ENCODE measurements around the gene NKG7. TPM values are rescaled to one million over a fixed set of nuclear protein-coding genes. Genes with fewer than 3 reads are reported as not detected.

NKG7 gene
- total and polyA plus RNA-seq, 2 of the 13 experiments (the other 11 are each of a cell fraction or from before 2014, with no cell fraction given): 0.40 TPM; not detected in 1

DNA sequence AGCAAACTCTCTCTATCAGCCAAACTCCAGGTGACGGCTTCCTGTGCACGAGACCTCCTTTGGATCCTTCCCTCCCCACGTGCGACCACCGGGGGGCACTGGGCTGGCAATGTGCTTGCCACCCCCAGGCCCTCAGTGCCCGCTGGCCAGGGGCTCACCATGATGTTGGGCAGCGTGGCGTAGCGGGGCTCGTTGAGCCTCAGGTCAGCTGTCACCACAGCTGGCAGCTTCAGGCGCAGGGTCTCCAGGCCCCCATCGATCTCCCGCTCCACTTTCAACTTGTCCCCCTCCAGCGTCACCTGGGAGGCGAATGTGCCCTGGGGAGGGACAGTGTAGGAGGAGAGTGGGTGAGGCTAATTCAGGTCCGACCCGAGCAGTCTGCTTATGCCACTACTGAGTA is 25.7 kb downstream of the NKG7 start (continued):
- TF ChIP-seq, protein P1, sequence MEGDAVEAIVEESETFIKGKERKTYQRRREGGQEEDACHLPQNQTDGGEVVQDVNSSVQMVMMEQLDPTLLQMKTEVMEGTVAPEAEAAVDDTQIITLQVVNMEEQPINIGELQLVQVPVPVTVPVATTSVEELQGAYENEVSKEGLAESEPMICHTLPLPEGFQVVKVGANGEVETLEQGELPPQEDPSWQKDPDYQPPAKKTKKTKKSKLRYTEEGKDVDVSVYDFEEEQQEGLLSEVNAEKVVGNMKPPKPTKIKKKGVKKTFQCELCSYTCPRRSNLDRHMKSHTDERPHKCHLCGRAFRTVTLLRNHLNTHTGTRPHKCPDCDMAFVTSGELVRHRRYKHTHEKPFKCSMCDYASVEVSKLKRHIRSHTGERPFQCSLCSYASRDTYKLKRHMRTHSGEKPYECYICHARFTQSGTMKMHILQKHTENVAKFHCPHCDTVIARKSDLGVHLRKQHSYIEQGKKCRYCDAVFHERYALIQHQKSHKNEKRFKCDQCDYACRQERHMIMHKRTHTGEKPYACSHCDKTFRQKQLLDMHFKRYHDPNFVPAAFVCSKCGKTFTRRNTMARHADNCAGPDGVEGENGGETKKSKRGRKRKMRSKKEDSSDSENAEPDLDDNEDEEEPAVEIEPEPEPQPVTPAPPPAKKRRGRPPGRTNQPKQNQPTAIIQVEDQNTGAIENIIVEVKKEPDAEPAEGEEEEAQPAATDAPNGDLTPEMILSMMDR (CRISPR knock-in tag; IDR thresholded peaks at IDR 0.05): peak; percentile 52
- no peak for TF ChIP-seq HOXA3 (CRISPR knock-in tag; IDR thresholded peaks at IDR 0.05)
- TF ChIP-seq NR2F6 (IDR thresholded peaks at IDR 0.05): no peak
- no peak for TF ChIP-seq NR2F6 (CRISPR knock-in tag; IDR thresholded peaks at IDR 0.05)
- TF ChIP-seq ZNF224 (CRISPR knock-in tag; IDR thresholded peaks at IDR 0.05): no peak
- no peak for TF ChIP-seq DNMT3B (CRISPR knock-in tag; conservative IDR thresholded peaks at IDR 0.05)

DNA sequence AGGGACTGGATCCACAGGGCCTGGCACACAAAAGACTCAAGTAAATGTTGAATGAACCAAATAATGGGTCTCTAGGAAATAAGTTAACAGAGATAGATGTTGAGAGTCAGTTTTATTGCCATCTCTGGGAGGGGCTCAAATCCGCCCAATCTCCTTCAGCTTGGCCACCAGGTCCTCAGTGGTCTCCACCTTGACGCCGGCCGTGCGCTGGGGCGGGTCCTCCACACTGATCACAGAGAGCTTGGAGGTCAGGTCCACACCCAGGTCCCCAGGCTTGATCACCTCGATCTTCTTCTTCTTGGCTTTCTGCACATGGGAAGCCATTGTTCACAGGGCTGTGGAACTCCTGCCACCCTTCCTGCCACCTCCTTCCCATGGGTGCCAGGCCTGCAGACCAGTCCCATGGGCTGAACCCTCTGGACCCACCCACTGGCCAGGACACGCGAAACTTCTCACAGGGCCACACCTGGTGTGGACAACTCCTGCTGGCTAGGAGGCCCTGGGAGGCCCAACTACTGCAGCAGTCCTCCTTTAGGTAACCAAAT is 27.3 kb downstream of the NKG7 start:
- H3K36me3 ChIP-seq (replicated peaks in 1 of 2; ENCODE audit: control insufficient read depth in 1 of 2, insufficient read depth in 2 of 2, low read length in 2 of 2): peaks cover 13 to 48% of the 10 kb centered on the region in 2 experiments
- peaks cover 97% of the 10 kb centered on the region for H3K4me1 ChIP-seq (ENCODE audit: insufficient read depth, low read length)
- BruUV-seq (replicated peaks): no TSS peak
- intact Hi-C loops (cut with micrococcal nuclease; ENCODE audit: unreplicated experiment): no loop called here
- POLR2A ChIA-PET: interaction anchor here (3.7 to 6.9 kb wide), 3 partner anchors 9 to 23 kb away, joined by 32 to 211 read pairs (median 91); partner anchors contain the start of gene ETFB
- in situ Hi-C loops (cut with HindIII; ENCODE audit: extremely low pct_ligation_motif_present, low pct_unique_long_range_greater_than_20kb): no loop called here
- CTCF ChIA-PET (ENCODE audit: low intra/inter-chr PET ratio, low total read pairs): no interaction called here
- peaks cover 32% of the 10 kb centered on the region for H4K20me1 ChIP-seq (ENCODE audit: insufficient read depth, low read length)
- DNase-seq (ENCODE audit: low spot score) (no peak), ATAC-seq (no peak), FAIRE-seq (no peak)
- H3K27me3 ChIP-seq (ENCODE audit: control insufficient read depth in 1 of 2, insufficient read depth in 2 of 2, low read length in 2 of 2): no peaks in the 10 kb centered on the region
- H3K27ac ChIP-seq (ENCODE audit: extremely low read length, insufficient read depth, low read length): peak overlapping the region; percentile 34
- H3K4me2 ChIP-seq (ENCODE audit: low read depth, low read length): no peak overlapping the region
- H3K79me2 ChIP-seq (ENCODE audit: insufficient read depth, low read length): peaks cover 23% of the 10 kb centered on the region
- no peak overlapping the region for H3K4me3 ChIP-seq (replicated peaks in 1 of 3; ENCODE audit: insufficient read depth in 1 of 3, low read depth in 2 of 3, low read length in 3 of 3)
- H2AFZ ChIP-seq (ENCODE audit: low read length): no peak overlapping the region
- no peak overlapping the region for H3K9ac ChIP-seq (ENCODE audit: insufficient read depth, low read depth, low read length)
- 100% methylated on average over 7 of the region's 9 CpGs for WGBS (ENCODE audit: low lambda C conversion rate)
- no peaks in the 10 kb centered on the region for H3K9me3 ChIP-seq (ENCODE audit: low read length)
- TF ChIP-seq POLR2G (IDR thresholded peaks at IDR 0.05; ENCODE audit: low read depth, low read length): peak; percentile 33; the same call in 1 of the 2 replicates
- 0 out of 2 replicates have a peak, but pooled peaks have one; percentile 27 for TF ChIP-seq MTA1 (CRISPR knock-in tag; IDR thresholded peaks at IDR 0.05; ENCODE audit: borderline replicate concordance)
- TF ChIP-seq, protein P2, sequence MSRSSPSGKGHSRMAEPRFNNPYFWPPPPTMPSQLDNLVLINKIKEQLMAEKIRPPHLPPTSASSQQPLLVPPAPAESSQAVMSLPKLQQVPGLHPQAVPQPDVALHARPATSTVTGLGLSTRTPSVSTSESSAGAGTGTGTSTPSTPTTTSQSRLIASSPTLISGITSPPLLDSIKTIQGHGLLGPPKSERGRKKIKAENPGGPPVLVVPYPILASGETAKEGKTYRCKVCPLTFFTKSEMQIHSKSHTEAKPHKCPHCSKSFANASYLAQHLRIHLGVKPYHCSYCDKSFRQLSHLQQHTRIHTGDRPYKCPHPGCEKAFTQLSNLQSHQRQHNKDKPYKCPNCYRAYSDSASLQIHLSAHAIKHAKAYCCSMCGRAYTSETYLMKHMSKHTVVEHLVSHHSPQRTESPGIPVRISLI (CRISPR knock-in tag; IDR thresholded peaks at IDR 0.05; ENCODE audit: borderline replicate concordance): no peak
- TF ChIP-seq ZC3H13 (CRISPR knock-in tag; IDR thresholded peaks at IDR 0.05): 0 out of 2 replicates have a peak, but pooled peaks have one; percentile 9
- TF ChIP-seq, protein P3, sequence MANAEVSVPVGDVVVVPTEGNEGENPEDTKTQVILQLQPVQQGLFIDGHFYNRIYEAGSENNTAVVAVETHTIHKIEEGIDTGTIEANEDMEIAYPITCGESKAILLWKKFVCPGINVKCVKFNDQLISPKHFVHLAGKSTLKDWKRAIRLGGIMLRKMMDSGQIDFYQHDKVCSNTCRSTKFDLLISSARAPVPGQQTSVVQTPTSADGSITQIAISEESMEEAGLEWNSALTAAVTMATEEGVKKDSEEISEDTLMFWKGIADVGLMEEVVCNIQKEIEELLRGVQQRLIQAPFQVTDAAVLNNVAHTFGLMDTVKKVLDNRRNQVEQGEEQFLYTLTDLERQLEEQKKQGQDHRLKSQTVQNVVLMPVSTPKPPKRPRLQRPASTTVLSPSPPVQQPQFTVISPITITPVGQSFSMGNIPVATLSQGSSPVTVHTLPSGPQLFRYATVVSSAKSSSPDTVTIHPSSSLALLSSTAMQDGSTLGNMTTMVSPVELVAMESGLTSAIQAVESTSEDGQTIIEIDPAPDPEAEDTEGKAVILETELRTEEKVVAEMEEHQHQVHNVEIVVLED (CRISPR knock-in tag; IDR thresholded peaks at IDR 0.05; ENCODE audit: borderline replicate concordance): no peak
- TF ChIP-seq, protein P4, sequence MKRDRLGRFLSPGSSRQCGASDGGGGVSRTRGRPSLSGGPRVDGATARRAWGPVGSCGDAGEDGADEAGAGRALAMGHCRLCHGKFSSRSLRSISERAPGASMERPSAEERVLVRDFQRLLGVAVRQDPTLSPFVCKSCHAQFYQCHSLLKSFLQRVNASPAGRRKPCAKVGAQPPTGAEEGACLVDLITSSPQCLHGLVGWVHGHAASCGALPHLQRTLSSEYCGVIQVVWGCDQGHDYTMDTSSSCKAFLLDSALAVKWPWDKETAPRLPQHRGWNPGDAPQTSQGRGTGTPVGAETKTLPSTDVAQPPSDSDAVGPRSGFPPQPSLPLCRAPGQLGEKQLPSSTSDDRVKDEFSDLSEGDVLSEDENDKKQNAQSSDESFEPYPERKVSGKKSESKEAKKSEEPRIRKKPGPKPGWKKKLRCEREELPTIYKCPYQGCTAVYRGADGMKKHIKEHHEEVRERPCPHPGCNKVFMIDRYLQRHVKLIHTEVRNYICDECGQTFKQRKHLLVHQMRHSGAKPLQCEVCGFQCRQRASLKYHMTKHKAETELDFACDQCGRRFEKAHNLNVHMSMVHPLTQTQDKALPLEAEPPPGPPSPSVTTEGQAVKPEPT (CRISPR knock-in tag; IDR thresholded peaks at IDR 0.05; ENCODE audit: low read depth): no peak
- TF ChIP-seq POLR2A (IDR thresholded peaks at IDR 0.05; ENCODE audit: insufficient read depth in 1 of 2, low read depth in 2 of 2, low read length in 2 of 2): peak in 1 of 2 experiments; percentile 45; a peak in 2 of 4 replicates
- no peak for TF ChIP-seq SRSF9 (IDR thresholded peaks at IDR 0.05; ENCODE audit: borderline replicate concordance, insufficient read depth, low read depth, low read length, poor library complexity, severe bottlenecking)
- TF ChIP-seq ATF7-NPFF (CRISPR knock-in tag; IDR thresholded peaks at IDR 0.05; ENCODE audit: low read depth): no peak
- peak; percentile 52; the same call in 1 of the 2 replicates for TF ChIP-seq HNRNPL (IDR thresholded peaks at IDR 0.05; ENCODE audit: low read depth, low read length)
- TF ChIP-seq RBFOX2 (IDR thresholded peaks at IDR 0.05; ENCODE audit: low read depth, low read length): 0 out of 2 replicates have a peak, but pooled peaks have one; percentile 59
- no peak for TF ChIP-seq IRF2 (CRISPR knock-in tag; IDR thresholded peaks at IDR 0.05)

Data from HepG2 (cell line).